Islet precursor cell (in vitro differentiated cells): ENCODE results near the gene ACSF3.

ENCODE experiments used
- DNase-seq: peaks from one replicate; pipeline ENCODE4 v3.0.0-alpha.2; 2018

ACSF3 gene

GRCh38 chr16:89096768-89097391 is 3.2 kb downstream of the ACSF3 start:
- DNase-seq = no peak

DNA sequence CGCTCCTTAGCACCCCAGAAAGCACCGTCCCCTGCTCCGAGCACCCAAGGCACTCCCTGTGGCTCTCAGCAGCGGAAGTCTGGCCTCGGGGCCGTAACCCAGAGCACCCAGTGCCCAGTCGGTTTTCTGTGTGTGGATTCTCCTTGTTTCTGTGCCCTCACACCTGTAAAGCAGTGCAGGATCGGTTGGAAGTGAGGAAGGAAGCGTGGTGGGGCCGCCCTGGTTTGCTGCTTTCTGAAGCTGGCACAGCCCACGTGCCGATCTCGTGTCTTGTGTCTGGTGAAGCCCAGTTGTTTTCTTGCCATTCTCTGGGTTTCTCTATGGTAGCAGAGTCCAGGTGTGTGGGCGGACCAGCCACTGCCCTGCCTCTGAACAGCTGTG is 3.7 kb downstream of the ACSF3 start:
- no peak for DNase-seq

DNA sequence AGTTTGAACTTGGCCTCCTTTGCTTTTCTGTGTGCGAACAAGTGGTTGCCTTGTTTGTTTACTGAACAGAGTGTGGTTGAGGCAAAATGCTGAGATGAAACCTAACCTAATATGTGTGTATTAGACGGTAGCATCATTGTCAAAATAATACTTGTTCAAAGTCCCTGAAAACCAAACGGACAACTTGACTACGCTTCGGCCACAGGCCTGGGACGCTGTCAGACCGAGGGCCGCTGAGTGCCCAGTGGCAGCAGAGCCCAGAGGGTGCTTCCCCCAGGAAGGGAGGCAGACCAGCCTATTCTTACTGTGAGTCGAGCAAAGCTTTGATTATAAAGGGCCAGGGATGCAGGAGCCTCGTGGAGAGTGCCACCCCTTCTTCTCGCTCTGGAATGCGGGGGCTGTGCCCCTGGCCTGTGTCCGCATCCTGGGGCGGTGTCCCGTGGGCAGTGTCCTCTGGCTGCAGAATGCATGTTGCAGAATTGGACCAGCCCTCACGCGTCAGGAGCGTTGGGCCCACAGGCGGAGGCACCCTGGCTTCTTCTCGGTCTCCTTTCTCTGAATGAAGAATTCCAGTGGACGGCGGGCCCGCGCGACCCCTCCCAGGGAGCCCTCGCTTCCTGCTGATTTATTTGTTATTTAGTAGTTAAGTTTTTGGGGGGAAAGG is 5.2 kb downstream of the ACSF3 start:
- no peak for DNase-seq

GRCh38 chr16:89099905-89100304 is 6.3 kb downstream of the ACSF3 start:
- DNase-seq = no peak

DNA sequence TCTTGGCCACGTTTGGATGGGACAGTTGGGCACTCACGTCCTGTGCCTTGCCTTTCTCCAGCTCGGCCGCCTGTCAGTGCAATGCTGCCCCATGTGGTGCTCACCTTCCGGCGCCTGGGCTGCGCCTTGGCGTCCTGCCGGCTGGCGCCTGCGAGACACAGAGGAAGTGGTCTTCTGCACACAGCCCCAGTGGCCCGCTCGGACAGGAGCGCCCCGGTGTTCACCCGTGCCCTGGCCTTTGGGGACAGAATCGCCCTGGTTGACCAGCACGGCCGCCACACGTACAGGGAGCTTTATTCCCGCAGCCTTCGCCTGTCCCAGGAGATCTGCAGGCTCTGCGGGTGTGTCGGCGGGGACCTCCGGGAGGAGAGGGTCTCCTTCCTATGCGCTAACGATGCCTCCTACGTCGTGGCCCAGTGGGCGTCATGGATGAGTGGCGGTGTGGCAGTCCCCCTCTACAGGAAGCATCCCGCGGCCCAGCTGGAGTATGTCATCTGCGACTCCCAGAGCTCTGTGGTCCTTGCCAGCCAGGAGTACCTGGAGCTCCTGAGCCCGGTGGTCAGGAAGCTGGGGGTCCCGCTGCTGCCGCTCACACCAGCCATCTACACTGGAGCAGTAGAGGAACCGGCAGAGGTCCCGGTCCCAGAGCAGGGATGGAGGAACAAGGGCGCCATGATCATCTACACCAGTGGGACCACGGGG is 7.1 kb downstream of the ACSF3 start:
- no peak for DNase-seq

DNA sequence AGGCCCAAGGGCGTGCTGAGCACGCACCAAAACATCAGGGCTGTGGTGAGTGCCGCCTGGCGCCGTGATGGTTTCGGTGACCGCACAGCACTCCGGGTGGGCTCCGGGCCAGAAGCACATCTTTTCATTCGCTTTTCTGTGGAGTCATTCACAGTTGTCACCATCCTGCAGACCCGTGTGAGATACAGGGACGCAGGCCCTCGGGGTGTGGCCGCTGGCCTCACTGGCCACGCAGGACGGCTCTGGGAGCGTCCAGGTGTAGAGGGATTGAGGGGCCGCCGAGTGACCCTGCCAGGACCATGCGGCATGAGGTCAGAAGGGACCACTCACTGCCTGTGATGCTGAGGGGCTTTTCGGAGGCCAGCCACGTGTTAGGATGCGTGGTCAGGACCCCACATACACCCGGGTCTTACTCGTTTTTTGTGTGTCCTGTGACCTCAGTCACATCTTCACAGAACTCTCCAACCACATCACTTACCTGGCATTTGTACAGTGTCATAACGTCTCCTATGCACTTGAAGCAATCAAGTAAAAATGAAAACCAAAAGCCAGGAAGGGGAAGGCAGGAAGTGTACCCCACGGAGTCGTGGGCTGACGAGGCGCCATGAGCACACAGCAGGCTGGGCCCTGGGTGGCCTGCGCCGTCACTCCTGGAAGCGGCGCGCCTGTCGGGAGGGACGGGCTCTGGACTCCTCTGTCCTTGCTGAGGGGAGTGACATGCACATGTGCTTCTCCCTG is 7.8 kb downstream of the ACSF3 start:
- no peak for DNase-seq

- no peak for DNase-seq
Measured at GRCh38 chr16:89102041-89102471, 8.4 kb downstream of the ACSF3 start.

DNA sequence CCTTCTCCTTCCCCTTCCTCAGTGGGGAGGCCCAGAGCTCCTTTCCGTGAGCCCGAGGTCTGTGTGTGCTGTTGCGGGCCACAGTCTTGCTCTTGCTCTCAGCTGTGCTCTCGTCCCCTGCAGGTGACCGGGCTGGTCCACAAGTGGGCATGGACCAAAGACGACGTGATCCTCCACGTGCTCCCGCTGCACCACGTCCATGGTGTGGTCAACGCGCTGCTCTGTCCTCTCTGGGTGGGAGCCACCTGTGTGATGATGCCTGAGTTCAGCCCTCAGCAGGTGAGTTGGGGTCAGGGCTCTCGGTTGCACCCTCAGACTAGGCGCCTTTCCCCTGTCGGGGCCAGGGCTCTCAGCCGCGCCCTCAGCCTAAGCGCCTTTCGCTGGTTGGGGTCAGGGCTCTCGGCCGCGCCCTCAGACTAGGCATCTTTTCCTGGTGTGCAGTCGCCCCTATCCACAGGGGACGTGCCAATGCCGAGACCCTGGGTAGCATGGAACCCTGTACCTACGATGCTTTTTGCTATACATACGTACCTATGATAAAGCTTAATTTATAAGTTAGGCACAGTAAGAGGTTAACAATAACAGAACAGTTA is 8.9 kb downstream of the ACSF3 start:
- DNase-seq = no peak

- no peak for DNase-seq
Measured at GRCh38 chr16:89103156-89103555, 9.5 kb downstream of the ACSF3 start.

GRCh38 chr16:89103781-89104180 is 10.1 kb downstream of the ACSF3 start:
- no peak for DNase-seq

DNA sequence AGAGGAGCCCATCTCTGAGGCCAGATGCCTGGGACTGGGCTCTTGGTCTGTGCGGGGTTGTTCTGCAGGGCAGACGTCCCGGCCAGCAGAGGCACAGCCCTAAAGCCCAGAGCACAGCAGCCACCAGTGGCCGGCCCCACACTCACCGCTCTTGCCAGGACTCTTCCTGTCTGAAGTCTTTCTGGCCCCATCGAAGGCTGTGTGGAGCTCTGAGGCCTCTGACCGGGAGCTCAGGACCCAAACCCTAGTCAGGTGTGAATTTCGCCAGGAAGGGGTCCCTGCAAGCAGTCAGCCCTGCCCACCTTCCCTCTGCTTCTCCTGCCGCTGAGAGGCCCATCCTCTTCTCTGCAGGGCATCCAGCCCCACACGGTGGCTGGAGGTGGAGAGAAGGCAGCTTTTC is 10.7 kb downstream of the ACSF3 start:
- no peak for DNase-seq

- no peak for DNase-seq
Measured at GRCh38 chr16:89104930-89105571, 11.4 kb downstream of the ACSF3 start.

GRCh38 chr16:89105599-89106151 is 12.0 kb downstream of the ACSF3 start:
- DNase-seq = no peak

DNA sequence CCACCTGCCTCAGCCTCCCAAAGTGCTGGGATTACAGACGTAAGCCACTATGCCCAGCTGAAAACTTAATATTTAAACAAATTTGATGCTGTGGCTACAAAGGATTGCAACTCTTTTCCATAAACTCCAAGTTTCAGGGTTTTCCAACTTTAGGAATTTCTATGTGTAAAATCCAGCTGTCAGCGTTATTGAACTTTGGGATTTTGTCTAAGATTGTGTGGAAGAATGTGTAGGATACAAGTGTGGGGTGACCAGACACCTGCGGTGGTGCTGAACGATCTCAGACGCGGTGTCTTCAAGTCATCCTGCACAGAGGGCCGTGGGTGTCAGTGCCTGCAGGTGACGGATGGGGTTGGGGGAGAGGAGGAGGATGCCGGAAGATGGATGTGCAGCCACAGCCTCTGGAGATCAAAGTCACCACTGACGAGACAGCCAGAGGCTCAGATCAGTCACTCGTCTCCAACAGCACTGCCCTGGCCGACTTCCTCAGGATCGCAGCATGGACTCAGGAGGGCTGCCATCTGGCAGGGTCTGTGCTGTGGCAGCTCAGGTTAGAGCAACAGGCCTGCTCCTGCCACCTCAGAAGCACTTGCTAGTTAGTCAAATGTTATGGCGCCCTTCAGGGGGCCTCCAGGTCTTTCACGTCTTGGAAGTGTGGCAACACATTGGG is 13.0 kb downstream of the ACSF3 start:
- DNase-seq = no peak

DNA sequence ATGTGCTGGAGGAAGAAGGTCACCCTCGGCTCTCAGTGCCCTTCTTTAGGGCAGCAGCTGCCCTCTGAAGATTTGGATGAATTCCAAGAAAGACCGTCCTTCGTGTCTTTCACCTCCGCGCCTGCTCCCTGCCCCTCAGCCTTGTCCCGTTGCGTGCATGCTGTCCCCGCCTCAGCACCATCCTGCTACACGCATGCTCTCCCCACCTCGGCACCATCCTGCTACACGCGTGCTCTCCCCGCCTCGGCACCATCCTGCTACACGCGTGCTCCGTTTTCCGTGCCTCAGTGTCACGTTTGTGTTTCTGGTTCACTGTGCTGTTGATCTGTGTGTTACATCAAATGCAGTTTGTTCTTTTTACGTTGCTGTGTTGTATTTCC is 13.5 kb downstream of the ACSF3 start:
- DNase-seq = no peak

DNA sequence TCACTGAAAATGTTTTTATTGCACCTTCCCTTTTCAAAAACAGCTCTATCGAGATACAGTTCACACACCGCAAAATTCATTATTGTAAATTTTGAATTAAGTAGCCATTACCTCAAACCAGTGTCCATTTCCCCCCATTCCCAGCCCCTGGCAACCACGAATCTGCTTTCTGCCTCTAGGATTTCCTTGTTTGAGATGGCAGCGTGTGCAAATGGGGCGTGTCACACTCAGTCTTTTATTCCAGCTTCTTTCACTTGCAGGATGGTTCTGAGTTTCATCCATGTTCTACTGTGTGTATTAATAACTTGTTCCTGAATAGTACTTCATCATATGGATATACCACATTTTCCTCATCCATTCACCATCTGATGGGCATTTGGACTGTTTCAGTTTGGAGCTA is 14.8 kb downstream of the ACSF3 start:
- no peak for DNase-seq

- DNase-seq = no peak
Measured at GRCh38 chr16:89110641-89111040, 17.0 kb downstream of the ACSF3 start.

- DNase-seq = no peak
Measured at GRCh38 chr16:89111263-89111662, 17.6 kb downstream of the ACSF3 start.

DNA sequence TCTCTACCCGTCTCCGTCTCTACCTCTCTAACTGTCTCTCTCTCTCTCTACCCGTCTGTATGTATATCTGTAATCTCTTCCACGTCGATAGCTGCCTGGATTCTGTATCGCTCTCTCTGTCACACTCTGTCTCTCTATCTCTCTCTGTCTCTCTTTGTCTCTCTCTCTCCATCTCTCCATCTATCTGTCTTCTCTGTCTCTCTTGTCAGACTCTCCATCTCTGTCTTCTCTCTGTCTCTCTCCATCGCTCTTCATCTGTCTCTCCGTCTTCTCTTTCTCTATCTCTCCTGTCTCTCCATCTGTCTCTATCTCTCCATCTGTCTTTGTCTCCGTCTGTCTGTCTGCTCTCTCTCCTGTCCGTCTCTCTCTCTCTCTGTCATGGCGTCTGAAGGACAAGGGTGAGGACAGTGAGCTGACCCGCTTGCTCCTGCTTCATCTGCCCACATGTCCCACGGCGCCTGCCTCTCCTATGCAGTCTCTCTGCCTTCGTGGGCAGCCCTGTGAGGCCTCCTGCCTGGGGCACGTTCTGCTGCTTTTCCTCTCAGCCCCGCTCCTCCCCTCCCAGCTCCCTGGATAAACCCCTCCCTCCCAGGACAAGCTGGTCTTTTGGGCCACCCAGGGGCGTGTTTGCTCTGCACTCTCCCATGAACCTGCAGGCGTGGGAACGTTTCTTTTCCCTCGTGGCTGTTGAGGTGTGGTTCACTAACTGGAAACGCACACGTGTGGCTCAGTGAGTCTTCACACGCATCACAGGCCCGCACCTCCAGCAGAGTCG is 18.9 kb downstream of the ACSF3 start:
- no peak for DNase-seq

DNA sequence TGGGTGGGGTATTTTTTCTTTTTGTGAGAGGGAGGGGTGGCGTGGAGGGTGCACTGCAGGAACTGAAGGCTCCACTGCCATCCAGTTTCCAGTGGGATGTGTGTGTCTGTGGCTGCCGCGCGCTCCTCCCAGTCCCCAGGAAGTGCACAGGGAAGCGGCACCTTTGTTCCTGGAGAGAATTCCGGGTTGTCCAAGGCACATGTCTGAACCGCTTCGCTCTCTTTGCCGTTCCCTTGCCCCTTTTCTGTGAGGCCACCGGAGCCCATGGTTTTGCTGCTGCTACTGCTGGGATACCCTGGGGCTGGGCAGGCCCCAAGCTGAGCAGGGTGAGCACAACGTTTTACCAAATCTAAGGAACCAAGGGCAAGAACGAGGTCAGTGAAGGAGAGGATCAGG is 19.5 kb downstream of the ACSF3 start:
- DNase-seq = no peak

DNA sequence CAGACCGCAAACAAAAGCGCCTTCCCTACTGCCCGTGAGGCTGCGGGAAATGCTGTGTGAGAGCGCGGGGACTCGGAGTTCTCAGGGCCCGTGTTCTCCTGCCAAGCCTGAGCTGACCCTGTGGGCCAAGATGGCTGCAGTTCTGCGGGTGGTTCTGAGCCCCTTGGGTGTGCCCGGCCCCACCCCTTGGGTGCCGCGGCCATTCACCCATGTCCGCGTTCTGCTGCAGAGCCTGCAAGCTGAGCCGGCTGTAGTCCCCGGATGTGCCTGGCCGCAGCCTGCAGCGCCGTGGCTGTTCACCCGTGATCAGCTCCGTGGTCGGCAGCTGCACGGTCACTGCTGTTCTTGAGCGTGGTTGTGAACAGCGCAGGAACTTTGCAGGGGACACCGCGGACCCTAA is 20.0 kb downstream of the ACSF3 start:
- no peak for DNase-seq
